ENCODE results near the gene CCHCR1. TPM values are rescaled to one million over a fixed set of nuclear protein-coding genes. Genes with fewer than 3 reads are reported as not detected.

CCHCR1 gene
- total RNA-seq, 1 donor from 2014 or later: 21.7 TPM

GRCh38 chr6:31128093-31128676 lies 29.4 kb downstream of the CCHCR1 start:
- peak; percentile 44 for TF ChIP-seq CTCF (IDR thresholded peaks at IDR 0.05; ENCODE audit: unreplicated experiment)
- Mint-ChIP-seq H3K4me1 (ENCODE audit: unreplicated experiment) (peaks cover 10% of the 10 kb centered on the region), H3K36me3 (ENCODE audit: low read depth, unreplicated experiment) (no peaks in the 10 kb centered on the region), H3K27me3 (ENCODE audit: unreplicated experiment) (peaks cover 6% of the 10 kb centered on the region), H3K27ac (ENCODE audit: unreplicated experiment) (peak overlapping the region; percentile 8), H3K4me3 (ENCODE audit: unreplicated experiment) (no peak overlapping the region), H3K9me3 (ENCODE audit: unreplicated experiment) (no peaks in the 10 kb centered on the region)
- DNase-seq (ENCODE audit: low spot score): peak; percentile 67

DNA sequence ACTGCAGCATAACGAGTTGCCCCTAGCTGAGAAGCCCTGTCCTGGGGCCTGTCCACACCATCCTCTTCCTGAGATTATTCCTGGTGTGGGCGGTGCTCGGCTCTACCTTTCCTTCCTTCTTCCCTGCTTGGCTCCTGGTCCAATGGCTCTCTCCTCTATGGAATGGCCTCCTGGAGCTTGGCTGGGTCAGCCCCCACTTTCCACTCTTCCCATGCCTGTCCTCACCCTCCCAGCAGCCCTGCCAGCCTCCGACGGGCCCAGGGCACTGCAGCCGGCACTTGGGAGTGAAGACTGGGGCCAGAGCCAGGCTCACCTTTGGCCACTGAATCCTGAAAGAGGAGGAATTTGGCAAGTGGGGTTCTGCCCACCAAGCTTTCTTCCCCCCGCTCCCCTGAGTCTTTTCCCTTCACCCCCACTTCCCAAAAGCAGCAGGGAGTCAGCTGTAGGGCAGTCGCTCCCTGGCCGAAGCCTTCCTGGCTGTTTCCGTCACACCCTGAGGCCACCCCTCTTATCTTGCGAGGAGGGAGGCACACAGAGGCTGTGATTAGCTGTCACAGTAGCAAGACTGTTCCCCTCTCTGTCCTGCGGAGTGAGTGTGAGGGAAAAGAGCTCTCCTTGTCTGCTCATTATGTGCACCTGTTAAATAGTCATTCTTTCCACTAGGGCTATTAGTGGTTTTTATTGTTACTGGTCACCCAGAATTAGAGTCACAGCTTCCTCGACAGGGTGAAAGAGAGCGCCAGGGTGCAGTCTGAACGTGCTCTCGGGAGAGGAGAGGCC lies 31.0 kb downstream of the CCHCR1 start:
- H3K4me1 Mint-ChIP-seq (ENCODE audit: unreplicated experiment): peaks cover 10% of the 10 kb centered on the region
- H3K4me3 Mint-ChIP-seq (ENCODE audit: unreplicated experiment): no peak overlapping the region
- peaks cover 6% of the 10 kb centered on the region for H3K27me3 Mint-ChIP-seq (ENCODE audit: unreplicated experiment)
- no peak for TF ChIP-seq CTCF (IDR thresholded peaks at IDR 0.05; ENCODE audit: unreplicated experiment)
- H3K36me3 Mint-ChIP-seq (ENCODE audit: low read depth, unreplicated experiment): no peaks in the 10 kb centered on the region
- no peak overlapping the region for H3K27ac Mint-ChIP-seq (ENCODE audit: unreplicated experiment)
- no peak for DNase-seq (ENCODE audit: low spot score)
- H3K9me3 Mint-ChIP-seq (ENCODE audit: unreplicated experiment): no peaks in the 10 kb centered on the region

GRCh38 chr6:31125586-31126363 lies 31.8 kb downstream of the CCHCR1 start:
- Mint-ChIP-seq H3K27me3 (ENCODE audit: unreplicated experiment) (peaks cover 6% of the 10 kb centered on the region), H3K4me1 (ENCODE audit: unreplicated experiment) (peaks cover 10% of the 10 kb centered on the region), H3K27ac (ENCODE audit: unreplicated experiment) (no peak overlapping the region), H3K9me3 (ENCODE audit: unreplicated experiment) (no peaks in the 10 kb centered on the region), H3K36me3 (ENCODE audit: low read depth, unreplicated experiment) (no peaks in the 10 kb centered on the region), H3K4me3 (ENCODE audit: unreplicated experiment) (no peak overlapping the region)
- no peak for DNase-seq (ENCODE audit: low spot score)
- no peak for TF ChIP-seq CTCF (IDR thresholded peaks at IDR 0.05; ENCODE audit: unreplicated experiment)

GRCh38 chr6:31125162-31125561 lies 32.4 kb downstream of the CCHCR1 start:
- H3K4me3 Mint-ChIP-seq (ENCODE audit: unreplicated experiment): no peak overlapping the region
- peaks cover 10% of the 10 kb centered on the region for H3K4me1 Mint-ChIP-seq (ENCODE audit: unreplicated experiment)
- TF ChIP-seq CTCF (IDR thresholded peaks at IDR 0.05; ENCODE audit: unreplicated experiment): no peak

More at GRCh38 chr6:31125162-31125561, 32.4 kb downstream of the CCHCR1 start:
- Mint-ChIP-seq H3K27ac (ENCODE audit: unreplicated experiment) (no peak overlapping the region), H3K9me3 (ENCODE audit: unreplicated experiment) (no peaks in the 10 kb centered on the region), H3K36me3 (ENCODE audit: low read depth, unreplicated experiment) (no peaks in the 10 kb centered on the region), H3K27me3 (ENCODE audit: unreplicated experiment) (peaks cover 6% of the 10 kb centered on the region)
- no peak for DNase-seq (ENCODE audit: low spot score)
